Measurements from ENCODE around the gene PDPK1. TPM values are rescaled to one million over a fixed set of nuclear protein-coding genes. Genes with fewer than 3 reads are reported as not detected.

Gene PDPK1
- total and polyA plus RNA-seq, 11 donors: 12.3 to 54.1 (median 35.7) TPM

DNA sequence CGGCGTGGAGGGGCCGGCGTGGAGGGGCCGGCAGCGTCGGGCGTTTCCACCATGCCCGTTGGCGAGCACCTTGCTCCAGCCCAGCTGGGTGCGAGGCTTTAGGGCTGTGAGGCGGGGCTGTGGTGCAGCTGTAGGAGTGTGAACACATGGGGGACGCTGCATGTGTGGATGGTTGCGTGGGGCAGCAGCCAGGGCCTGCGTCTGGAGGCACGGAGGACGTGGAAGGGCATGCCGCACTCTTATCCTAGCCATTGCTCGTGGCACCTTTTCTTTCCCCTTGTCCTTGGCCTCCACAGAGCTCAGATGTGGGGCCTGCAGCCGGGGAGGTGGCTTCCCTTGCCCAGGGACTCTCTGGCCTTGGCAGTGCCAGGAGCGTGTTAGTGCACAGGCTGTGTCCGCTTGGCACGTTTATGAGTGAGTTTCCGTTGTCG is 47.8 kb downstream of the PDPK1 start:
- Histone ChIP-seq H3K9me3 (no peaks in the 10 kb centered on the region), H3K4me3 (no peak overlapping the region), H3K27me3 (no peaks in the 10 kb centered on the region), H3K27ac (no peak overlapping the region), H3K4me1 (peaks cover 0 to 17% (median 8%) of the 10 kb centered on the region in 12 donors), H3K36me3 (peaks cover 0 to 61% (median 55%) of the 10 kb centered on the region in 9 donors)
- intact Hi-C loops (cut with DNase I): no loop called here
- TF ChIP-seq, protein P1, sequence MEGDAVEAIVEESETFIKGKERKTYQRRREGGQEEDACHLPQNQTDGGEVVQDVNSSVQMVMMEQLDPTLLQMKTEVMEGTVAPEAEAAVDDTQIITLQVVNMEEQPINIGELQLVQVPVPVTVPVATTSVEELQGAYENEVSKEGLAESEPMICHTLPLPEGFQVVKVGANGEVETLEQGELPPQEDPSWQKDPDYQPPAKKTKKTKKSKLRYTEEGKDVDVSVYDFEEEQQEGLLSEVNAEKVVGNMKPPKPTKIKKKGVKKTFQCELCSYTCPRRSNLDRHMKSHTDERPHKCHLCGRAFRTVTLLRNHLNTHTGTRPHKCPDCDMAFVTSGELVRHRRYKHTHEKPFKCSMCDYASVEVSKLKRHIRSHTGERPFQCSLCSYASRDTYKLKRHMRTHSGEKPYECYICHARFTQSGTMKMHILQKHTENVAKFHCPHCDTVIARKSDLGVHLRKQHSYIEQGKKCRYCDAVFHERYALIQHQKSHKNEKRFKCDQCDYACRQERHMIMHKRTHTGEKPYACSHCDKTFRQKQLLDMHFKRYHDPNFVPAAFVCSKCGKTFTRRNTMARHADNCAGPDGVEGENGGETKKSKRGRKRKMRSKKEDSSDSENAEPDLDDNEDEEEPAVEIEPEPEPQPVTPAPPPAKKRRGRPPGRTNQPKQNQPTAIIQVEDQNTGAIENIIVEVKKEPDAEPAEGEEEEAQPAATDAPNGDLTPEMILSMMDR (IDR thresholded peaks at IDR 0.05): no peak
- peak in 3 of 4 donors; percentile 7 to 18 (median 10) for ATAC-seq
- 79 to 91% (median 85%) methylated on average over 21 to 25 of the region's 25 CpGs for WGBS, 4 donors
- DNase-seq: no peak

DNA sequence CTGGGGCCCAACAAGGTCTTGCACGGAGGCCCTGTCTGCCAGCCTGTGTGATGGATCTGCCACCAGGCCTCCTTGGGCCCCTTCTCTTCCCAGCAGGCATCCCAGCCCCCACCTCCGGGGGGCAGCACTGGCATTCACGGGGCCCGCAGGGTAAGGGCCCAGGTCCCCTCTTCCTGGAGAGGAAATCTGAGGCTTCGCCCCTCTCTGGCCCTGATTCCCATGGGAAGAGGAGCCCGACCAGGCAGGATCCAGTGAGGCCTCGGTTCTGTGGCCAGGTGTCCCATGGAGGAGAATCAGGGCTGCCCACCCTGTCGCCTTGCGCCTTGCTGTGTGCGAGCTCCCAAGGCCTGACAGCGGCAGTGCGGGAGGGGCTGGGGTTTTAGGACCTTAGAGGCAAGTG is 48.4 kb downstream of the PDPK1 start:
- no peak overlapping the region for H3K27ac ChIP-seq
- H3K4me1 ChIP-seq: peaks cover 0 to 19% (median 8%) of the 10 kb centered on the region in 12 donors
- DNase-seq (no peak), ATAC-seq (no peak)
- H3K36me3 ChIP-seq: peaks cover 0 to 66% (median 56%) of the 10 kb centered on the region in 9 donors
- no peak overlapping the region for H3K4me3 ChIP-seq
- WGBS, 4 donors: 80 to 87% (median 81%) methylated on average over 12 of the region's 12 CpGs
- H3K27me3 ChIP-seq: no peaks in the 10 kb centered on the region
- intact Hi-C loops (cut with DNase I): no loop called here
- no peaks in the 10 kb centered on the region for H3K9me3 ChIP-seq
- TF ChIP-seq POLR2A (IDR thresholded peaks at IDR 0.05): no peak
- TF ChIP-seq, protein P1 (IDR thresholded peaks at IDR 0.05): peak in 2 of 12 donors; percentile 17 to 29

DNA sequence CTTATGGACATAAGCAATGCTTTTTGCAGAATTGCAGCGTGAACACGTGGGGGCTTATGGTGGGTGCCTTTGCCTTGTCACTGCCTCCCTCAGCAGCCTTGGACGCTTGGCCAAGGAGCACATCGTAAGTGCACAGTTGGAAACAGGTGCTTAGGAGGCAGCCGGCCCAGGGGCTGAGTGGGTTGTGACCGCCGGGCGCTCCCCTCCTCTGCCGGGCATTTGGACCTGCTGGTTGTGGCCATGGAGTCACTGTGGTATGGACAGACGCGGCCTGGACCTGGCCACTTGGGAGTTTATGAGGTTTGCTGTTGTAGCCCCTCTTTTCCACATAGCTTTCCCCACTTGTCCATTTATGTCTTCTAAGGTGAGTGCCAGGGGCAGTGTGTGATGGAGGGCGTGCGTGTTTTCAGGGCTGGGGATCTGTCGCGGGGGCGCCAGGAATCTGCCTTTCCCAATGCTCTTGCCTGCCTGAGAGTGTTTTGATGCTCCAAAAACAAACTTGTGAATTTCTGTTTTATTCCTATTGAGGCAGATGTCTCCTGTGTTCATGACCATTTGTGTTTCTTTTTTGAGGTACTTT is 49.2 kb downstream of the PDPK1 start:
- Histone ChIP-seq H3K4me1 (peaks cover 0 to 22% (median 8%) of the 10 kb centered on the region in 12 donors), H3K27me3 (no peaks in the 10 kb centered on the region), H3K27ac (no peak overlapping the region), H3K4me3 (no peak overlapping the region), H3K36me3 (peaks cover 0 to 74% (median 57%) of the 10 kb centered on the region in 9 donors), H3K9me3 (no peaks in the 10 kb centered on the region)
- TF ChIP-seq, protein P1 (IDR thresholded peaks at IDR 0.05): no peak
- no peak for TF ChIP-seq POLR2A (IDR thresholded peaks at IDR 0.05)
- intact Hi-C loops (cut with DNase I): no loop called here
- DNase-seq: no peak
- 90 to 96% (median 92%) methylated on average over 14 to 16 of the region's 16 CpGs for WGBS, 4 donors
- no peak for ATAC-seq

DNA sequence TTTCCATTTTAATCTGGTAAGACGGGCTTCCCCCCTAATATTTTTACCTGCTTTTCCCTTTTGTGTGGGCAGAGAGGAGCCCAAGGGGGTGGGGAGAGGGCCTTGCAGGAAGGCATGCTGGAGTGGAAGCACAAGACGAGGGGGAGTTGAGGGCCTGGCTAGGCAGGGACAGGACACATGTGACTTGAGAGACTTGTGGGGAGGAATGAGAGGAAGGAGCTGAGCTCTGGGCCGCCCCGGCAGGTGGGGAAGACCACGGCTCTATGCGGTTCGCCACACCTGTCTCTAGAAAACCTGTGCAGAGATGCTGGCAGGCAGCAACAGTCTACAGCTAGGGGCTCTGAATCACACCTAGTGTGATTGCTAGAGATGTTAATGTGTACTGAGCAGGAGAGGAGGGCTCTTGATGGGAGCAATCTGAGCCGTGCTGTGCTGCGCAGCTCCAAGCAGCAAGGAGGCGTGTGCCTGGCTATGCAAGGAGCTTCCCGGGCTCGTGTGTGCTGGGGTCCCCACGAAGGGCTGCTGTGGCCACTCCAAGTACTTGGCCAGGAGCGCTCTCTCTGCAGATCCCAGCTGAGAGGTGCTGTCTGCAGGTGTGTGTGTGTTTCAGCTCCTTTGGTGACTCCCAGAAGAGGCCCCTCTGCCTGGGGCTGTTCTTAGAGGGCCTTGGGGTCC is 50.2 kb downstream of the PDPK1 start:
- DNase-seq (peak in 1 of 5 donors; percentile 7), ATAC-seq (no peak)
- Histone ChIP-seq H3K4me1 (peaks cover 0 to 23% (median 8%) of the 10 kb centered on the region in 12 donors), H3K27me3 (no peaks in the 10 kb centered on the region), H3K36me3 (peaks cover 0 to 77% (median 60%) of the 10 kb centered on the region in 9 donors), H3K9me3 (no peaks in the 10 kb centered on the region), H3K4me3 (no peak overlapping the region), H3K27ac (no peak overlapping the region)
- TF ChIP-seq, protein P1 (IDR thresholded peaks at IDR 0.05): no peak
- intact Hi-C loops (cut with DNase I): no loop called here
- 91 to 94% (median 92%) methylated on average over 14 of the region's 14 CpGs for WGBS, 4 donors

Measured in heart left ventricle (tissue), 16 donors.